Stomach smooth muscle (tissue), 2 donors: Measurements from ENCODE around the gene PYDC1.

Experiments used
- H3K27ac ChIP-seq: one replicate; pipeline ENCODE4 v1.7.0; 2013; ENCODE audit warnings: mild to moderate bottlenecking, low read length, inconsistent platforms
- H3K27me3 ChIP-seq, 2 donors: one replicate each; pipeline ENCODE4 v1.7.0; 2013; ENCODE audit warnings: low read length in 2 of 2; ENCODE audit not compliant: insufficient read depth in 2 of 2, control insufficient read depth in 1 of 2
- H3K36me3 ChIP-seq, 2 donors: one replicate each; pipeline ENCODE4 v1.7.0; 2013; ENCODE audit warnings: low read length in 2 of 2; ENCODE audit not compliant: control insufficient read depth in 2 of 2, insufficient read depth in 2 of 2
- H3K4me1 ChIP-seq: one replicate; pipeline ENCODE4 v1.7.0; 2013; ENCODE audit warnings: low read length; ENCODE audit not compliant: control insufficient read depth, insufficient read depth
- H3K4me3 ChIP-seq, 2 donors: one replicate each; pipeline ENCODE4 v1.7.0; 2013; ENCODE audit warnings: low read length in 2 of 2
- H3K9ac ChIP-seq, 2 donors: one replicate each; pipeline ENCODE4 v1.7.0; 2013; ENCODE audit warnings: low read length in 2 of 2, mild to moderate bottlenecking in 1 of 2
- H3K9me3 ChIP-seq, 2 donors: one replicate each; pipeline ENCODE4 v1.7.0; 2013; ENCODE audit warnings: low read length in 2 of 2; ENCODE audit not compliant: control insufficient read depth in 2 of 2
- donor health status: healthy.
- donor health status: Pancreatic carcinoma.

The PYDC1 gene

GRCh38 chr16:31168848-31169247 is 48.1 kb downstream of the PYDC1 start:
- Histone ChIP-seq H3K4me3 (no peak overlapping the region), H3K4me1 (no peaks in the 10 kb centered on the region), H3K9ac (no peak overlapping the region), H3K36me3 (no peaks in the 10 kb centered on the region), H3K27ac (no peak overlapping the region), H3K9me3 (no peaks in the 10 kb centered on the region), H3K27me3 (no peaks in the 10 kb centered on the region)

- no peaks in the 10 kb centered on the region for H3K36me3 ChIP-seq
- H3K27ac ChIP-seq, result no peak overlapping the region
- no peak overlapping the region for H3K4me3 ChIP-seq
- H3K9me3 ChIP-seq, result no peaks in the 10 kb centered on the region
- no peaks in the 10 kb centered on the region for H3K4me1 ChIP-seq
- H3K9ac ChIP-seq, result no peak overlapping the region
- H3K27me3 ChIP-seq, result no peaks in the 10 kb centered on the region
Observed at GRCh38 chr16:31167315-31167714, 49.6 kb downstream of the PYDC1 start.
